CD4-positive, alpha-beta T cell treated with Interleukin-15 for 1 hour (primary cell): ENCODE data around the gene CCL26.
"Not testable (repeated sequence)": the region's sequence is repeated elsewhere in the genome, so short reads cannot be mapped to it uniquely, and the experiment has no call there.

Experiments used
- DNase-seq: peaks from one replicate; pipeline ENCODE4 v3.0.0-alpha.2; 2020

CCL26 gene

DNA sequence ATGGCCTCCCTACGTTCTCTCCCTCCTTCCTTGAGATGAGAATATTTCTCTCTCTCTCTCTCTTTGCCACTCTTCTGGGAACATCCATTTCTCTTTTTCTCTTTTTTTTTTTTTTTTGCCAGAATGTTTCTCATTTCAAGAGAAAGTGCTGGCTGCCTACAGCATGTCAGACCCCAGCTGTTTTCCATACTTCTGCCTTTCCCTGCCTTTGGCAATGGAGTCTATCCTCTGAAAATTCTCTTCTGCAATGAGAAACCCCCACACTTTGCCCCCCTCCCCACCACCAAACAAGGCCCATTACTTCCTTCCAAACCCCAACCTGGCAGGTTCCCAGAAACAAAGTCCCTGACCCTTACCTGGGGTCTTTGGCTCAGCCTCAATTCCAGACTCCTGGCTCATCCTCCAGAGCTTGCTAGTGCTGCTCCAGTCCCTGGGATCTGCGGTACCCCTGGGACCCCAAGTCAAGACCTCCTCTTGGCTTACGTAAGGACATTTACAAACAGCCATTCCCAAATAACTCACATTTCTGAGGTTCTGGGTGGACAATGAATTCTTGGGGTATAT lies 17.4 kb upstream of the CCL26 start:
- no peak for DNase-seq

DNA sequence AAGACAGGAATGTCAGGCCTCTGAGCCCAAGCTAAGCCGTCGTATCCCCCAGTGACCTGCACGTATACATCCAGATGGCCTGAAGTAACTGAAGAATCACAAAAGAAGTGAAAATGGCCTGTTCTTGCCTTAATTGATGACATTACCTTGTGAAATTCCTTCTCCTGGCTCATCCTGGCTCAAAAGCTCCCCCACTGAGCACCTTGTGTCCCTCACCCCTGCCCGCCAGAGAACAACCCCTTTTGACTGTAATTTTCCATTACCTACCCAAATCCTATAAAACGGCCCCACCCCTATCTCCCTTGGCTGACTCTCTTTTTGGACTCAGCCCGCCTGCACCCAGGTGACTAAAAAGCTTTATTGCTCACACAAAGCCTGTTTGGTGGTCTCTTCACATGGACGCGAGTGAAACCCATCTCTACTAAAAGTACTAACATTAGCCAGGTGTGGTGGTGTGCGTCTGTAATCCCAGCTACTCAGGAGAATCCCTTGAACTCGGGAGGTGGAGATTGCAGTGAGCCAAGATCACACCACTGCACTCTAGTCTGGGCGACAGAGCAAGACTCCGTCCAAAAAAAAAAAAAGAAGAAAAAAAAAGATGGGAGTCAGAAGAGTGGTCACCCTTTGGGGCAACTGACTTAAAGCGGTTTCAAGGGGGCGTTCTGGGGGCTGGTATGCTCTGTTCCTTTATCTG lies 16.3 kb upstream of the CCL26 start:
- not testable (repeated sequence) for DNase-seq

DNA sequence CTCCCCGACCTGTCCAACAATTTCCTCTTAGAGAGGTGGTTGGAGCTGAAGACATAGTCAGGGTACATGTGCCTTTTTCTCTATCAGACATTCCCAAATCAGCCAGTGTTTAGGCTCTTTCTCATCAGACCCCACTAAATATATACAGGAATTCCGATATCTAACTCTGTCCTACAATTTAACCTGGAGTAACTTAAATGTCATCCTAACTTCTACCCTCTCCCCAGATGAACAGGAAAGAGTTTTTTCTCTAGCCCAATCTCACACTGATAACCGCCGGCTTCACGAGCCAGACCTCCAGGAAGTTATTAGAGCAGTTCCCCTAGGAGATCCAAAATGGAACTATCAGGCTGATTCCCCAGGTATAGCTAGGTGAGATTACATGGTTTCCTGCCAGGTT lies 11.0 kb upstream of the CCL26 start:
- DNase-seq: not testable (repeated sequence)

DNA sequence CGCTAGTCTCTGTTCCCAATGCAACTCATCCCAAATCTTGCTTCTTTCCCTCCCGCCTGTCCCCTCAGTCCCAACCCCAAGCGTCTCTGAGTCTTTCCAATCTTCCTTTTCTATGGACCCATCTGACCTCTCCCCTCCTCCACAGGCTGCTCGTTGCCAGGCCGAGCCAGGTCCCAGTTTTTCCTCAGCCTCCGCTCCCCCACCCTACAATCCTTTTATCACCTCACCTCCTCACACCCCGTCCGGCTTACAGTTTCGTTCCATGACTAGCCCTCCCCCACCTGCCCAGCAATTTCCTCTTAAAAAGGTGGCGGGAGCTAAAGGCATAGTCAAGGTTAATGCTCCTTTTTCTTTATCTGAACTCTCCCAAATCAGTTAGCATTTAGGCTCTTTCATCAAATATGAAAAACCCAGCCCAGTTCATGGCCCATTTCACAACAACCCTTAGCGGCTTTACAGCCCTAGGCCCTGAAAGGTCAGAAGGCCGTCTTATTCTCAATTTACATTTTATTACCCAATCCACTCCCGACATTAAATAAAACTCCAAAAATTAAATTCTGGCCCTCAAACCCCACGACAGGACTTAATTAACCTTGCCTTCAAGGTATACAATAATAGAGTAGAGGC lies 8.7 kb upstream of the CCL26 start:
- not testable (repeated sequence) for DNase-seq

DNA sequence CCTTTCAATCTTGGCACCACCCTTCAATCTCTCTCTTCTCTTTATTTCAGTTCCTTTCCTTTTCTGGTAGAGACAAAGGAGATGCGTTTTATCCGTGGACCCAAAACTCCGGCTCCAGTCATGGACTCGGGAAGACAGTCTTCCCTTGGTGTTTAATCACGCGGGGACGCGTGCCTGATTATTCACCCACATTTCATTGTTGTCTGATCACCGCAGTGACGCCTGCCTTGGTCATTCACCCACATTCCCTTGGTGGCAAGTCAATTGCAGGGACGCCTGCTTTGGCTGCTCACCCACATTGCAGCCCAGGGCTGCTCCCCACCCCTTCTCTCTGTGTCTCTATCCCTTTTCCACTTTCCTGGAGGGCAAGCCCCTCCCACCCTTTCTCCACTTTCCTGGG lies 7.5 kb upstream of the CCL26 start:
- not testable (repeated sequence) for DNase-seq

DNA sequence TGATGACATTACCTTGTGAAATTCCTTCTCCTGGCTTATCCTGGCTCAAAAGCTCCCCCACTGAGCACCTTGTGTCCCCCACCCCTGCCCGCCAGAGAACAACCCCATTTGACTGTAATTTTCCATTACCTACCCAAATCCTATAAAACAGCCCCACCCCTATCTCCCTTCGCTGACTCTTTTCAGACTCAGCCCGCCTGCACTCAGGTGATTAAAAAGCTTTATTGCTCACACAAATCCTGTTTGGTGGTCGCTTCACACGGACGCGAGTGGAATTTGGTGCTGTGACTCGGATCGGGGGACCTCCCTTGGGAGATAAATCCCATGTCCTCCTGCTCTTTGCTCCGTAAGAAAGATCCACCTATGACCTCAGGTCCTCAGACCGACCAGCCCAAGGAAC lies 7.0 kb upstream of the CCL26 start:
- DNase-seq: not testable (repeated sequence)

DNA sequence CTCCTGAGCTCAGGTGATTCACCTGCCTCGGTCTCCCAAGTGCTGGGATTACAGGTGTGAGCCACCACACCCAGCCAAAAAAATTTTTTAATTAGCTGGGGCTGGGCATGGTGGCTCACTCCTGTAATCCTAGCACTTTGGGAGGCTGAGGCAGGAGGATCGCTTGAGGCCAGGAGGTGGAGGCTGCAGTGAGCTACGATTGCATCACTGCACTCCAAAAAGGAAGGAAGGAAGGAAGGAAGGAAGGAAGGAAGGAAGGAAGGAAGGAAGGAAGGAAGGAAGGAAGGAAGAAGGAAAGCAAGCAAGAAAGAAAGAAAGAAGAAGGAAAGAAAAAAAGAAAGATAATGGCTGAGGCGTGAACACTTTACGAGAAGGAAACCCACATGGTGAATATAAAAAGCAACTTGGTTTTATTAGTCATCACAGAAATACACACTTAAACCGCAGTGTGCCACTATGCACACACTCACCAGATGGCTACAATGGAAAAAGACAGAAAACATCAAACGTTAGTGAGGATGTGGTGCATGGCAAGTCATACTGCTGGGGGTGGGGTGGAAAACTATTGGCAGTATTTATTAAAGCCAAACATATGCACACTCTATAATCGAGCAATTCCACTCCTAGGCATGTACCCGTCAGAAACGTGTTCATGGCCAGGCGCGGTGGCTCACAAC lies 4.4 kb upstream of the CCL26 start:
- DNase-seq: no peak

DNA sequence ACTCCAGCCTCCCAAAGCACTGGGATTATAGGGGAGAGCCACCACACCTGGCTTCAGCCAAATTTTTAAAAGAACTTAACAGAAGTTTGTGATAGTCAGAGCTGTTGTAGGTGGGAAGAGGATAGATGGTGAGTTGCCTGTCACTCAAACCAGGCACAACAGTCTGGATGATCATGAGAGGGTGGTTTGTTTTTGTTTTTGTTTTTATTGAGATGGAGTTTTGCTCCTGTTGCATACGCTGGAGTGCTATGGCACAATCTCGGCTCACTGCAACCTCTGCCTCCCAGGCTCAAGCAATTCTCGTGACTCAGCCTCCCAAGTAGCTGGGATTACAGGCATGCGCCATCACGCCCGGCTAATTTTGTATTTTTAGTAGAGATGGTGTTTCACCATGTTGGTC lies 1.9 kb upstream of the CCL26 start:
- DNase-seq: not testable (repeated sequence)

DNA sequence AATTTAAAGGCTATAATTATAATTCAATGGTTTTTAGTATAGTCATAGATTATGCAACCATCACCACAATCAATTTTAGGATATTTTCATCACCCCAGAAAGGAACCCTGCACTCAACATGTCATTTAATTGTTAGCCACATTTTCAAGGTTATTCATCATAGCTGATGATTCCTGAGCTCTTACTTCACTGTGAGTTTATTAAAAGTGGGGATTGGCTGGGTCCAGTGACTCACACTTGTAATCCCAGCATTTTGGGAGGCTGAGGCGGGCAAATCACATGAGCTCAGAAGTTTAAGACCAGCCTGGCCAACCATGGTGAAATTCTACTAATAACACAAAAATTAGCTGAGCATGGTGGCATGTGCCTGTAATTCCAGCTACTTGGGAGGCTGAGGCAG lies 787 bp downstream of the CCL26 start:
- DNase-seq: no peak

DNA sequence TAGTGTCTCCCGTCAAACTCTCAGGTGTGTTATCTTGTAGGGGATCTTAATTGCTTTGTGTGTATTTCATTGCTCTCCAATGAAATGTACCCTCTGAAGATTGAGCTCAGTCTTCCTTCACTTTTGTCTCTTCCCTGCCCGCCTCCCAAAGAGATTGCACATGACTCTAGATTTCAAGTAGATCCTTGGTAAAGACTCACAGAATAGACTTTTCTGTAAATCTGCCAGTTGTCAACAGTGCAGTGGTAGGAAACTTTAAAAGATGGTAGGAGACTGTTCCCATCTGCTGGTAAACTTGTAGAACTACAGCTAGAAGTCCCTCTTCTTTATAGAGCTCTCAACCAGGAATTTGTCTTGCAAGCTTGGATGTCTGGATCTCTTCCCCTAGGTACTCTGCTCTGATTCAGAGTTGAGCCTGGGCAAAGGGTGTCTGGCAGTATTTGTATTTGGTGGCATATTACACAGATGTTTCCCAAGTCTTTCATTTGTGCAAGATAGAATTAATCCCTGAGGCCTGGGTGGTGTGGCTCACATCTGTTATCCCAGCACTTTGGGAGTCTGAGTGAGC lies 9.6 kb downstream of the CCL26 start:
- no peak for DNase-seq

DNA sequence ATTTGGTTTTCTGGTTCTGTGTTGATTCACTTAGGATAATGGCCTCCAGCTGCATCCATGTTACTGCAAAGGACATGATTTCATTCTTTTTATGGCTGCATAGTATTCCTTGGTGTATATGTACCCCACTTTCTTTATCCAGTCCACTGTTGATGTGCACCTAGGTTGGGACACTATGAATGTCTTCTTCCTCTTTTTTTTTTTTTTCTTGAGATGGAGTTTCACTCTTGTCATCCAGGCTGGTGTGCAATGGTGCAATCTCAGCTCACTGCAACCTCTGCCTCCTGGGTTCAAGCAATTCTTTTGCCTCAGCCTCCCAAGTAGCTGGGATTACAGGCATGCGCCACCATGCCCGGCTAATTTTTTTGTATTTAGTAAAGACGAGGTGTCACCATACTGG lies 10.2 kb downstream of the CCL26 start:
- not testable (repeated sequence) for DNase-seq

DNA sequence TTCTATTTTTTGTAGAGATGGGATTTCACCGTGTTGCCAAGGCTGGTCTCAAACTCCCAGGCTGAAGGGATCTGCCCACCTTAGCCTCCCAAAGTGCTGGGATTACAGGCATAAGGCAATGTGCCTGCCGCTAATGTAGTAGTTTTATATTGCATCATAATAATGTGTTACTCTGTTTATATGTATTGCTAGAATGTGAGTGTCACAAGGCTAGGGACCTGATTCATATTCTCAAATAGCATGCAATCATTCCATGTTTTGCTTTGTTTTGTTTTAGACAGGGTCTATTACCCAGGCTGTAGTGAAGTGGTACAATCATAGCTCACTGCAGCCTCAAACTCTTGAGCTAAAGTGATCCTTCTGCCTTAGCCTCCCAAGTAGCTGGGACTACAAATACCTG lies 13.5 kb downstream of the CCL26 start:
- no peak for DNase-seq

DNA sequence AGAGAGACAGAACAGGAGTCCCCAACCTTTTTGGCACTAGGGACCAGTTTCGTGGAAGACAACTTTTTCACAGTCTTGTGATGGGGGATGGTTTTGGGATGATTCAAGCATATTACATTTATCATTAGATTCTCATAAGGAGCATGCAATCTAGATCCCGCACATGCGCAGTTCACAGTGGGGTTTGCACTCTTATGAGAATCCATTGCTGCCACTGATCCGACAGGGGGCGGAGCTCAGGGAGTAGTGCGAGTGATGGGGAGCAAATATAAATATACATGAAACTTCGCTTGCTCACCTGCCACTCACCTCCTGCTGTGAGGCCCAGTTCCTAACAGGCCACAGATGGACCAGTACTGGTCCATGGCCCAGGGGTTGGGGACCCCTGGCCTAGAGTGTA lies 14.2 kb downstream of the CCL26 start:
- DNase-seq: no peak

DNA sequence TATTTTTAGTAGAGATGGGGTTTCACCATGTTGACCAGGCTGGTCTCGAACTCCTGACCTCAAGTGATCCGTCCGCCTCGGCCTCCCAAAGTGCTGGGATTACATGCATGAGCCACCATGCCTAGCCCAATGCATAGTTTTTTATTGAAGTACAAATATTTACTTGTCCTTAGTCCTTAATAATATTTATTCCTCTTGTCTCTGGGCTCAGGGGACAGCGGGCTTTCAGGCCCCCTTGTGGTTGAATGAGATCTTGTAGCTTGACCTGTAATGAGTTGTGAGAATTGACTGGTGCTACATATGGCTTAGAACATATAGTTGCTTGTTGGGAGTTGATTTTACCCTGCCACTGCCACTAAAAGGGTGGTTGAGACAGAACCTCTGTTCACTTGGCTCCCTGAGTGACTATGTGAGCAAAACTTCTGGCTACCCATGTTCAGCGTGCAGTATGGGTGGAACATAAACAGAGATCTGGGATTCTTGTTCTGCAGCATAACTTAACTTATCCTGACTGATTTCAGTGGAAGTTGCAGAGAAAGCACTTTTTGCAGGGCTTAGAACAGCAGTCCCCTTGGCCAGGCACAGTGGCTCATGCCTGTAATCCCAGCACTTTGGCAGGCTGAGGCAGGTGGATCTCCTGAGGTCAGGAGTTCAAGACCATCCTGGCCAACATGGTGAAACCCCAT lies 14.9 kb downstream of the CCL26 start:
- DNase-seq: no peak

DNA sequence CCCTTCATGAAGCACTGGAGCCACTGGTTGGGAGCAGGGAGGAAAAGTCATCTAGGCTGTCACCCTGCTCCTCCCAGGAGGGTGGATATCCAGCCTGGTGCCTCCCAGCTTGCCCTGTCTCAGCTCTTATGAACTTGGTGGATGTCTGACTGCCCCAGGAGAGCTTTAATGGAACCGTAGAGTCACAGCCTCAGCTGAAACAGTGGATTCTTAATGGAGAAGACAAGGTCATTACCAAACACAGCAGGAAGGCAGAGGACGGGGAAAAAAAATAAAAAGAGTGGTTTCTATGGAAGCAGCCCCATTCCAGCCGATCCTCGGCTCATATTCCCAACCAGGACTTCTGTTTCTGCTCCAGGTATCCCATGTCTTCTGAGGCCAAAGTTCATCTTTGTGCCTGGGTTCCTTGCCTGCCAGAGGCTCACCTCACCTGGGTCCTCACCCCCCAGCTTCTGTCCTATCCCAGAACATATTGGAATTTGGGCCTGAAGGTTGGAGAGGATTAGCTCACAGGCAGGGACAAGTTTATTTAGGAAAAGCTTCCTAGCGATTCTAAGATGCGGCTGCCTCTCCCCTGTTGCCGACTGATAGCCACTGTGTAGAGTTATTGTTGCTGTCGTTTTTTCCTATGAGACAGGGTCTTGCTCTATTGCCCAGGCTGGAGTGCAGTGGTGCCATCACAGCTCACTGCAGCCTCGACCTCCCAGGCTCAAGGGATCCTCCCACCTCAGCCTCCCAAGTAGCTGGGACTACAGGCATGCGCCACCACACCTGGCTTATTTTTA lies 15.6 kb downstream of the CCL26 start:
- no peak for DNase-seq

DNA sequence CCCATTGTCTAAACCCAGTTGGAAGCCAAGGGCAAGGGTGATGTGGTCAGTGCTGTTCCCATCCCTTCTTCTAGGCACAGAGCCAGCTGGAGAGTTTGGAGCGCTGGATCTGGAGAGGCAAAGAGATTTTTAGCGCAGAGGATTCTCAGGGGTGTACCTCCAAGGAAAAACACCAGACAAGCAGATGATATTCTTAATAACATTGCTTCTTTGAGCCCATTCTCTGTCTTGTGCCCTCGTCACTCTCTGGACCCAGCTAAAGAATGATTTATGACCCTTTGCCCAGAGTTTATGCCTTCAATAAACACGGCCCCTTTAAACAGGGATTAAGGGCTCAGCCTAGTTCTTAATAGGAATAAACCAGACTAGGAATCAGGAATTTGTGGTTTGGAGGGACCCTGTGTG lies 28.6 kb downstream of the CCL26 start:
- DNase-seq: no peak

DNA sequence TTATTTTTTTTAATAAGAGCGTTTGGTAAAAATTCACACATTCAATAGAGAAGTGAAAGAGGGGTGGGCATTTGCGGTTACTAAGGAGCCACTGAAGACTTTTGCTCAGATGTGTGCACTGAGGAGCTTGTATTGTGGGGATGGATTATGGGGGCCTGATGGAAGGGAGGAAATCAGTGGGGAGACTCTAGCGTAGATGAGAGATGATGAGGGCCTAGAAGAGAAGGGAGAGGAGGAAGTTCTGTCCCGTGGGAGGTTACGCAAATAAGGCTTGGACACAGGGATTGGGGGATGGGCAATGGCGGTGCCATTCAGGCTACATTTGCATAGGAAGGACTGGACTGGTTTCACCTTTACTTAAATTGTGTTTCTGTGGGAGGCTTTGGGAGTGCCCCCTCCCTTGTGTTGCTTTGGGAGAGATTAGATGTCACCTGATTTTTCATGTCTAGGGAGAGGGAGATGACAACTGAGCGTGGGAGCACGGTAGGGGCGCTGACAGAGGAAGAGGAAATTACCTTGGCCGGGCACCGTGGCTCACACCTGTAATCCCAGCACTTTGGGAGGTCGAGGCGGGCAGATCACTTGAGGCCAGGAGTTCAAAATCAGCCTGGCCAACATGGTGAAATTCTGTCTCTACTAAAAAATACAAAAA lies 31.0 kb downstream of the CCL26 start:
- DNase-seq: peak; percentile 35

DNA sequence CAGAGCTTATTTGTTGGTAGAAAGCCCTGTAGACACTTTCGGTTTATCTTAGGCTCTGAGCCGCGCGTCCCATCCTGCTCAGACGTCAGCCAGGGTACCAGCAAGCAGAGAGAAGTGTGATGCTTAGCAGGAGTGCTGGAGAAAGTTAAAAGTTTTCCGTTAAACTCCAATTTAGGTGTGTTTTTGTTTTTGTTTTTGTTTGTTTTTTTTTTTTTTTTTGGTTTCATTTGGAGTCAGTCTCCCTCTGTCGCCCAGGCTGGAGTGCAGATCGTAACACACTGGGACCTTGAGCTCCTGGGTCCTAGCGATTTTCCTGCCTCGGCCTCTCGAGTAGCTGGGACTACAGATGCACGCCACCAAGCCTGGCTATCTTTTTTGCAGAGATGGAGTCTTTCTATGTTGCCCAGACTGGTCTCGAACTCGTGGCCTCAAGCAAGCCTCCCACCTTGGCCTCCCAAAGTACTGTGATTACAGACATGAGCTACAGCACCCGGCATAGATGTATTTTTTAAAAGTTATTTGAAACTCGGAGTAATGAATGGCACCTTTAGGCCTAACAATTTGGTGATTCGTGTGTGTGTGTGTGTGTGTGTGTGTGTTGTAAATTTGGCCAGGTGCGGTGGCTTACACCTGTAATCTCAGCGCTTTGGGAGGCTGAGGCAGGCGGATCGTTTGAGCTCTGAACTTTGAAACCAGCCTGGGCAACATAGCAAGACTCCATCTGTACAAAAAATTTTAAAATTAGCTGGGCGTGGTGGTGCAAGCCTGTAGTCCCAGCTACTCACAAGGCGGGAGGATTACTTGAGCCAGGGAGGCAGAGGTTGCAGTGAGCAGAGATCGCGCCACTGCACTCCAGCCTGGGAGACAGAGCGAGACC lies 32.0 kb downstream of the CCL26 start:
- no peak for DNase-seq

DNA sequence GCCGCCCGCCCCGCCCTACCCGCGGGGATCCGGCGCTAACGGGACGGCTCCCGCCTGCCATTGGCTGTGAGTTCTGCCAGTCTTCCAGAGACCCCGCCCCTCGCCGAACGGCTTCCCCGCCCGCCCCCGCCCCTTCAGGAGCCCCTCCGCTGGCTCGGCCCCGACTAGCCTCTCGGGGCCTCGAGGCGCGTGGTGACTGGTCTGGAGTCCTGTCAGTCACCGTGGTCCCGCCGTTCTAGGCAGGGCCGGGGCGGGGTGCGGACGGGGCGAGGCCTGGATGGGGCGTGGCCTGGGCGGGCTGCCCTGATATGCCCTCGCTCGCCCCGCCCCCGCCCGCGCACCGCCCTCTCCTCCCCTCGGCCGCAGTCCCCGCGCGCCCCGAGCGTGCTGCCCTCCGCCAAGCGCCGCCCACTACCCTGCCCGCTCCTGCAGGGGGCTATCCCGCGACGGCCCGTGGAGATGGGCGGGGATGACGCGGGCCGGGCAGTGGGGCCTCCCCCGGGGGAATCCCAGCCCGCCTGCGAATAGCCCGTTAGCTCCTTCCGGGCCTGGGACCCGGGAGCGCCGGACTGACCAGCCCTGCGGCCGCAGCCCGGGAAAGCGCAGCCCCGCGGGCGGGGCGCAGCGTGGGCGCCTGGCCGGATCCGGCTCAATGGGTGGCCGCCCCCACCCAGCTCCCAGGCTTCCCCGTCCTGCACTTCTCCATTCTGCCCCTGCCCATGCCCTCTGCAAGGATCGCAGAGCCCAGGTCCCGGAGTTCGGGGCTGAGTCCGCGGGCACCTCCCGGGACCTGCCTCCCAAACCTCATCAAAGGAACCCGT lies 32.8 kb downstream of the CCL26 start:
- peak; percentile 99 for DNase-seq

DNA sequence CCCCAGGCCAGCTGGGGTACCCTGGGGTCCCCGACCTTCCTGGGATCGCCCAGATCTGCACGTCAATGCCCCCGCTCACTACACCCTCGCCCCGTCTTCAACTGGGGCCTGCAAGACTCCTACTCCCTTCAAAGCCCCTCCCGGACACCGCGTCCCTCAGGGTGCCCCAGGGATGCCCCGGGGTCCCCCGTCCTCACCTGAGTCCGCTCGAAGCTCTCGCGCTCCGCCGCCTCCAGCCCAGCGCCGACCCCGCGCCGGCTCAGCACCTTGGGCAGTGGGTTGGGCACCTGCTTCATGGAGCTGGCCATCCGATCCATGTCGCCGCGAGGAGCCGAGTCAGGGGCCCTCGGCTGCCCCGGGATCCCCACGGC lies 33.4 kb downstream of the CCL26 start, which contains the start of gene HIP1:
HIP1 (minus strand) TSS at position 338 of the 371 bp plus-strand sequence; CDS start at position 317, 21 bp downstream.
- DNase-seq: no peak
